ENCODE measurements around the gene GALNT17. TPM values are rescaled to one million over a fixed set of nuclear protein-coding genes. Genes with fewer than 3 reads are reported as not detected.

The GALNT17 gene
- total RNA-seq, 1 donor from 2014 or later: not detected

GRCh38 chr7:71705901-71706596, 574.1 kb downstream of the GALNT17 start:
- Histone ChIP-seq H3K27me3 (ENCODE audit: control insufficient read depth, insufficient read depth, low read length) (no peaks in the 10 kb centered on the region), H3K36me3 (ENCODE audit: control insufficient read depth, insufficient read depth, low read length) (no peaks in the 10 kb centered on the region), H3K4me3 (ENCODE audit: low read depth, low read length) (no peak overlapping the region)
- DNase-seq (ENCODE audit: low read depth) (no peak), FAIRE-seq (no peak)
- TF ChIP-seq, protein P1, sequence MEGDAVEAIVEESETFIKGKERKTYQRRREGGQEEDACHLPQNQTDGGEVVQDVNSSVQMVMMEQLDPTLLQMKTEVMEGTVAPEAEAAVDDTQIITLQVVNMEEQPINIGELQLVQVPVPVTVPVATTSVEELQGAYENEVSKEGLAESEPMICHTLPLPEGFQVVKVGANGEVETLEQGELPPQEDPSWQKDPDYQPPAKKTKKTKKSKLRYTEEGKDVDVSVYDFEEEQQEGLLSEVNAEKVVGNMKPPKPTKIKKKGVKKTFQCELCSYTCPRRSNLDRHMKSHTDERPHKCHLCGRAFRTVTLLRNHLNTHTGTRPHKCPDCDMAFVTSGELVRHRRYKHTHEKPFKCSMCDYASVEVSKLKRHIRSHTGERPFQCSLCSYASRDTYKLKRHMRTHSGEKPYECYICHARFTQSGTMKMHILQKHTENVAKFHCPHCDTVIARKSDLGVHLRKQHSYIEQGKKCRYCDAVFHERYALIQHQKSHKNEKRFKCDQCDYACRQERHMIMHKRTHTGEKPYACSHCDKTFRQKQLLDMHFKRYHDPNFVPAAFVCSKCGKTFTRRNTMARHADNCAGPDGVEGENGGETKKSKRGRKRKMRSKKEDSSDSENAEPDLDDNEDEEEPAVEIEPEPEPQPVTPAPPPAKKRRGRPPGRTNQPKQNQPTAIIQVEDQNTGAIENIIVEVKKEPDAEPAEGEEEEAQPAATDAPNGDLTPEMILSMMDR (IDR thresholded peaks at IDR 0.05; ENCODE audit: insufficient read depth, low read length, severe bottlenecking): no peak

- Histone ChIP-seq H3K36me3 (ENCODE audit: control insufficient read depth, insufficient read depth, low read length) (no peaks in the 10 kb centered on the region), H3K27me3 (ENCODE audit: control insufficient read depth, insufficient read depth, low read length) (no peaks in the 10 kb centered on the region), H3K4me3 (ENCODE audit: low read depth, low read length) (no peak overlapping the region)
- TF ChIP-seq, protein P1 (IDR thresholded peaks at IDR 0.05; ENCODE audit: insufficient read depth, low read length, severe bottlenecking): no peak
- FAIRE-seq (no peak), DNase-seq (ENCODE audit: low read depth) (no peak)
Observed at GRCh38 chr7:71706597-71706975, 574.6 kb downstream of the GALNT17 start.

DNA sequence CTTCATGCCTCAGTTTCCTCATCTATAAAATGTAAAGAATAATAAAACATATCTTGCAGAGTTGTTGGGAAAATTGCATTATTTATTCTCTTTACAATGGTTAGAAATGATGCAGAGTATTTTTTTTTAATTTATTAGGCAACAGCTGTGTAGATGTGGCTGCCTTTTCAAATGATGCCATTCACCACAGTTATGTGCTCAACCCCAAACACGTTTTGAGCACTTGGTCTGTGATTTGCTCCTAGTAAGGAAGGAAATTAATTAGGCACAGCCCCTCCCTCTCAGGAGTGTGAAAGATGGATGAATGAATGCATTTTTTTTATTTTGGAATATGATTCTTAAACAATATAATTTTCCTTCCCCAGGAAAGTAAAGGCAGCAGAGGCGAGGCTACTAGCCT, 575.1 kb downstream of the GALNT17 start:
- DNase-seq (ENCODE audit: low read depth) (no peak), FAIRE-seq (no peak)
- TF ChIP-seq, protein P1 (IDR thresholded peaks at IDR 0.05; ENCODE audit: insufficient read depth, low read length, severe bottlenecking): no peak
- Histone ChIP-seq H3K36me3 (ENCODE audit: control insufficient read depth, insufficient read depth, low read length) (no peaks in the 10 kb centered on the region), H3K27me3 (ENCODE audit: control insufficient read depth, insufficient read depth, low read length) (no peaks in the 10 kb centered on the region), H3K4me3 (ENCODE audit: low read depth, low read length) (no peak overlapping the region)

DNA sequence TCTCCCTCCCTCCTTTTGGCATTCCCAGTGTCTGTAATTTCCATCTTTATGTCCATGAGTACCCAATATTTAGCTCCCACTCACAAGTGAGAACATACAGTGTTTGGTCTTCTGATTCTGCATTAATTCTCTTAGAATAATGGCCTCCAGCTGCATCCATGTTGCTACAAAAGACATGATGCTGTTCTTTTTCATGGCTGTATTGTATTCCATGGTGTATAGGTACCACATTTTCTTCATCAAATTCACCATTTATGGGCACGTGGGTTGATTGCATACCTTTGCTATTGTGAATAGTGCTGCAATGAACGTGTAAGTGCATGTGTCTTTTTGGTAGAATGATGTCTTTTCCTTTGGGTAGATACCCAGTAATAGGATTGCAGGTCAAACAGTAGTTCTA, 576.8 kb downstream of the GALNT17 start:
- Histone ChIP-seq H3K4me3 (ENCODE audit: low read depth, low read length) (no peak overlapping the region), H3K36me3 (ENCODE audit: control insufficient read depth, insufficient read depth, low read length) (no peaks in the 10 kb centered on the region), H3K27me3 (ENCODE audit: control insufficient read depth, insufficient read depth, low read length) (no peaks in the 10 kb centered on the region)
- TF ChIP-seq, protein P1 (IDR thresholded peaks at IDR 0.05; ENCODE audit: insufficient read depth, low read length, severe bottlenecking): no peak
- no peak for DNase-seq (ENCODE audit: low read depth)
- no peak for FAIRE-seq

- FAIRE-seq (no peak), DNase-seq (ENCODE audit: low read depth) (no peak)
- H3K27me3 ChIP-seq (ENCODE audit: control insufficient read depth, insufficient read depth, low read length): no peaks in the 10 kb centered on the region
- TF ChIP-seq, protein P1 (IDR thresholded peaks at IDR 0.05; ENCODE audit: insufficient read depth, low read length, severe bottlenecking): no peak
- H3K4me3 ChIP-seq (ENCODE audit: low read depth, low read length): no peak overlapping the region
- H3K36me3 ChIP-seq (ENCODE audit: control insufficient read depth, insufficient read depth, low read length): no peaks in the 10 kb centered on the region
Observed at GRCh38 chr7:71710442-71710841, 578.5 kb downstream of the GALNT17 start.

- H3K36me3 ChIP-seq (ENCODE audit: control insufficient read depth, insufficient read depth, low read length): no peaks in the 10 kb centered on the region
- FAIRE-seq (no peak), DNase-seq (ENCODE audit: low read depth) (no peak)
- TF ChIP-seq, protein P1 (IDR thresholded peaks at IDR 0.05; ENCODE audit: insufficient read depth, low read length, severe bottlenecking): no peak
- H3K27me3 ChIP-seq (ENCODE audit: control insufficient read depth, insufficient read depth, low read length): no peaks in the 10 kb centered on the region
- no peak overlapping the region for H3K4me3 ChIP-seq (ENCODE audit: low read depth, low read length)
Observed at GRCh38 chr7:71712653-71713180, 580.8 kb downstream of the GALNT17 start.

Measured in bronchial epithelial cell (primary cell).